SK-MEL-5 (cell line): ENCODE results near the gene CSNK2A1. TPM values are rescaled to one million over a fixed set of nuclear protein-coding genes. Genes with fewer than 3 reads are reported as not detected.

Source experiments
- DNase-seq: peaks from one replicate; pipeline ENCODE4 v3.0.0-alpha.2; 2016; ENCODE audit warnings: low read depth, low spot score
- in situ Hi-C: cut with HindIII; loops from 2 replicates; pipeline ENCODE4 v1.10.0; 2016; ENCODE audit warnings: low sequenced_read_pairs, high pct_unique_total_duplicates, low pct_unique_long_range_greater_than_20kb
- total RNA-seq: library from RNA; depleted of rRNA; stranded (reverse); fragments of >200 nt; shearing (Covaris generic); gene quantifications from 2 replicates; pipeline ENCODE4 v1.2.3, GENCODE V29; 2014

CSNK2A1 gene
- total RNA-seq, 1 experiment from 2014 or later = 179 TPM

DNA sequence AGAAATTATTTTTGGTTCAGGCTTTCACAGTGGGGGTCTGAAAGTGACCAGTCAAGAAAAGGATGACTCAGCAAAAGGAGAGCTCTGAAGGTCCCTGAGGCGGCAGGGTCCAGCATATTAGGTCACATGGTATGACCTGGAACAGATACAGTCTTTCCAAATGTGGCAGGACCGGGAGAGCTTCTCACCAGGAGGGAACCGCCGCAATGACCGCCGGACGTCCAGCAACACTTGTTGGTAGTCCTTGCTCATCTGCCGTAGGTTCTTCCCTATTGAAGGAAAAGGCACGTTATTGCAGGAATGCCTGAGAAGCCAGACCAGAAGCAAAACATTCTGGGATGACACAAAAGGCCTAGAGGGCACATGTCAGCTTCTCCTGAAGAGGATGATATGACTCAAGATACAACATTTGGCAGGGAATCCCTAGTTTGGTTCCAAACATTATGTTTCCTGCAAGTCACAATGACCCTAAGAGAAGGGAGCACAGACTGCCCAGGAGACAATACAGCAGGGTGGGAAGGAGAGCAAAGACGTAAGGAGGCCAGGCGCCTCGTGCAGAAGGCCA, 98.6 kb downstream of the CSNK2A1 start:
- DNase-seq = no peak
- in situ Hi-C loops = no loop called here

- DNase-seq = no peak
- in situ Hi-C loops = no loop called here
These were observed 99.5 kb downstream of the CSNK2A1 start for GRCh38 chr20:444117-444516.

GRCh38 chr20:443223-443775, 100.3 kb downstream of the CSNK2A1 start:
- in situ Hi-C loops = no loop called here
- no peak for DNase-seq

DNA sequence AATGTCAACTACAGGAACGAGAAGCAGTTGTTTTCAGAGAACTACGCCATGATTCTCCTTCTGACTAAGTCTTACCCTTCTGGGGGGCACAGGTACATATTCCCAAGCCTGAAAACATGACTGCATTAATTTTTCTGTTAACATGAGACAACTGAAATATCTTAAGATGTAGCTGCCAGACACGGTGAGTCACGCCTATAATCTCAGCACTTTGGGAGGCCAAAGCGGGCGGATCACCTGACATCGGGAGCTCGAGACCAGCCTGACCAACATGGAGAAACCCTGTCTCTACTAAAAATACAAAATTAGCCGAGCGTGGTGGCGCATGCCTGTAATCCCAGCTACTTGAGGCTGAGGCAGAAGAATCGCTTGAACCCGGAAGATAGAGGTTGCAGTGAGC, 103.0 kb downstream of the CSNK2A1 start:
- in situ Hi-C loops = no loop called here
- no peak for DNase-seq

- DNase-seq = no peak
- in situ Hi-C loops = no loop called here
These were observed 103.4 kb downstream of the CSNK2A1 start for GRCh38 chr20:440148-440547.

DNA sequence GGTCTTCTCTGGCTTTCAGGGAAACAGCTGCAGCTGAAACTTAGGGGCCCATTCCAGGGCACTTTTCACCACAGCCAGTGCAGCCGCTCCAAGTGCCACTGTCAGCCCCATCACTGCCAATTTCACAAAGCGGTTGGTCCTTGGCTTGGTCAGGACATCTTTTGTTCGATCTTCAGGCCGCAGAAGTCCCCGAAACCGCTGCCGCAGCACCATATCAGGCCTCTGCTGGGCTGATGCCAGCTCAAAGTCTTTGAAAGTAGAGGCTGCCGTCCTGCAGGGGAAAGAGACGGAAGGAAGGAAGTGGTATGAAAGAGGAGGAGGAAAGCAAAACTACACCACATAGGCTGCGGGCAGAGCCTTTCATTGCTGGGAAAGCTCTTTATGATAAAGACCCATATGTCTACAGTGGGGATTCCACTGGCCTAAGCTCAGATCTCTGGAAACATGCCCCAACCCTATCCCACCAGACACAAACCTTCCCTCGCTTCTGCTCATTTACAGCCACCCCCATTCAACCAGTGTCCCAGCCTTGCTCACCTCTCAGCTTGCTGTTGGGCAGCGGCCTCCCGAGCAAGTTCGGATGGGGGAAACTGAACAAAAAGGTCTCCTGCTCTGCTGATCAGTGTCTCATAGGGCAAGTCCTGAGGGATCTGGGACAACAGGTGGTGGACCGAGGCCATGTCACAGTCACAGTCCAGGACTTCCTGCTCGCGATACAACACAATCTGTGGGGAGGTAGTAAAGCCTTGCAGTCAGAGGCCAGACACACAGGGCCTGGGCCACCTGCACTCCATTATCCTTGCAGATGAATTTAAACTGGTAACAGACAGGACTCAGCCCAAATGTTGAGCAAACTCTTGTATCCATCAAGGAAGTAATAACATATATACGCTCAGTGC, 104.8 kb downstream of the CSNK2A1 start:
- DNase-seq = no peak
- in situ Hi-C loops = no loop called here

- in situ Hi-C loops = no loop called here
- DNase-seq = no peak
These were observed 105.7 kb downstream of the CSNK2A1 start for GRCh38 chr20:437787-438486.

GRCh38 chr20:436476-436875, 107.1 kb downstream of the CSNK2A1 start:
- DNase-seq = no peak
- in situ Hi-C loops = no loop called here

- no peak for DNase-seq
- in situ Hi-C loops = no loop called here
These were observed 108.0 kb downstream of the CSNK2A1 start for GRCh38 chr20:435558-435957.

DNA sequence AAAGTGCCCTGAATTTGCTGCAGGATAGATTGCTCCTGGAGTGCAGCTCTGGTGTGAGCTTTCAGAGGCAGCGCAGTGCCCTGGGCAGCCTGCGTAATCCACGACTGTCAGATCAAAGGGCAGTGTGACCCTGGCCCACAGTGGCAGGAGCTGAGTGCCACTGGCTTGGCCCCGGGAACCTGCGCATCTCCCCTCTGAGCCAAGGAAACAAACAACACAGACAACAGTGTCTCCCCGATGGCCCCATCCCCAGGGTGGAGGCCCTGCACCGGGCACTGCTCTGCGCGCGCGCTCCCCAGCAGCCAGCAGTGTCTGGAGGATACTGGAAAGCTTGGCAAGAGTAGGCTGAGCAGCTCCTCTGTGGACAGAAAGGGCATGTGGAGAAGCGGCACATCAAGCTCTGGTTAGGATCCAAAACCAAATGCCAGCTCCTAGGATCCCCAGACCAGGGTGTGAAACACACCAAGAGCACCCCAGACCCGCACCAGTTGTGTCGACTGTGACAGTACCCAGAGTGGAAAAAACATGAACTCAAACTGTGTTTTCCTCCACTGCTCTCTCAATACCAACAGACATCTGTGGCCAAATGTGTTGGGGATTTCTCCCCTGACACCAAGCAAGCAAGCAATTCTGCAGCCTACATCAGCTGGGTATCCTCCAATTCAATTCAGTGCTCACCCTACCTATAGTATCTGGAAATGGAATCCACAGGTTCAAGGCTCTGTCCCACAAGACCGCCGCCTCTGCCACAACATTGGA, 108.8 kb downstream of the CSNK2A1 start:
- in situ Hi-C loops = no loop called here
- no peak for DNase-seq

DNA sequence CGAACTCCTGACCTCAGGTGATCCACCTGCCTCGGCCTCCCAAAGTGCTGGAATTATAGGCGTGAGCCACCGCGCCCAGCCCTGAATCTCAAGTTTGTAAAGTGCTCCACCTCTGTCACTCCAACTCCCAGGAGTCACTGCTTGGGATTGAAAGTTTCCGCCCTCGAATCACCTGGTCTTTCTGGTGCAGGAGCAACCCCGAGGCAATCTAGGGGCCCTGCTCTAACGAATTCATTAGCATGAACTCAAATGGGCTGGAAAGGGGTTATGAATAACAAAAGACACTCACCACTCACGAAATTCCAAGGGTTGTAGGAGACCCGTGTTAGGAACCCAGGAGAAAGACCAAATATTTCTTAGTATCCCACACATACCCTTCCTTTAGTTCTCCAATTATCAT, 109.4 kb downstream of the CSNK2A1 start:
- DNase-seq = no peak
- in situ Hi-C loops = no loop called here

GRCh38 chr20:433300-433975, 110.2 kb downstream of the CSNK2A1 start:
- in situ Hi-C loops = no loop called here

DNA sequence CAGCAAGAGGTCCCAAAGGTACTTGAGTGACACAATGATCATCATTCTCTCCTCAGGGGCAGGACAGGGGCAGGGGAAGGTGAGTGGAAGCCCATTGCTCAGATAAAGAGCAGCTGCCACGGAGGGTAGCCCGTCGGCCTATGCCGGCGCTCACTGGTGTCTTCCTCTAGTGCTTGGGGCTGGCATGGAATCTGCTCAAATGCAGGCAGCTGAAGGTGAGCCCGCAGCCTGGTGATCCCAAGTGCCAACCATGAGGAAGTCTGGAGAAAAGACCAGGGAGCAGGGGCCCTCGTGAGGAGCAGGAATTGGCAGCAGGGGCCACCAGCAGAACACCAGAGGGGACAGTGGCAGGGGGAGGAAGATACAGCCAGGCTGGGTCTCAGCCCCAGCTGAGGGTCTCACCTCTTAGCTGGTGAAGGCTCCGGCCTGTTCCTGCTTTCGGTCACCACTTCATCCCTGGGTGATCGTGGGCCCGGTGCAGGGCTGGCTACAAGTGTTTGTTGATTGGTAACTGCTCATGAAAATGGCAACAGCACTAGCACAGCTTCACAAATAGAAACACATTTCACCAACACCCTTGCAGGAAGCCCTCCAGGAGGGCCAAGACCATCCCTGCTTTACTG, 110.8 kb downstream of the CSNK2A1 start:
- in situ Hi-C loops = no loop called here
- DNase-seq = no peak

More at GRCh38 chr20:433300-433975, 110.2 kb downstream of the CSNK2A1 start:
- DNase-seq = no peak

GRCh38 chr20:432208-432607, 111.4 kb downstream of the CSNK2A1 start:
- no peak for DNase-seq
- in situ Hi-C loops = no loop called here

DNA sequence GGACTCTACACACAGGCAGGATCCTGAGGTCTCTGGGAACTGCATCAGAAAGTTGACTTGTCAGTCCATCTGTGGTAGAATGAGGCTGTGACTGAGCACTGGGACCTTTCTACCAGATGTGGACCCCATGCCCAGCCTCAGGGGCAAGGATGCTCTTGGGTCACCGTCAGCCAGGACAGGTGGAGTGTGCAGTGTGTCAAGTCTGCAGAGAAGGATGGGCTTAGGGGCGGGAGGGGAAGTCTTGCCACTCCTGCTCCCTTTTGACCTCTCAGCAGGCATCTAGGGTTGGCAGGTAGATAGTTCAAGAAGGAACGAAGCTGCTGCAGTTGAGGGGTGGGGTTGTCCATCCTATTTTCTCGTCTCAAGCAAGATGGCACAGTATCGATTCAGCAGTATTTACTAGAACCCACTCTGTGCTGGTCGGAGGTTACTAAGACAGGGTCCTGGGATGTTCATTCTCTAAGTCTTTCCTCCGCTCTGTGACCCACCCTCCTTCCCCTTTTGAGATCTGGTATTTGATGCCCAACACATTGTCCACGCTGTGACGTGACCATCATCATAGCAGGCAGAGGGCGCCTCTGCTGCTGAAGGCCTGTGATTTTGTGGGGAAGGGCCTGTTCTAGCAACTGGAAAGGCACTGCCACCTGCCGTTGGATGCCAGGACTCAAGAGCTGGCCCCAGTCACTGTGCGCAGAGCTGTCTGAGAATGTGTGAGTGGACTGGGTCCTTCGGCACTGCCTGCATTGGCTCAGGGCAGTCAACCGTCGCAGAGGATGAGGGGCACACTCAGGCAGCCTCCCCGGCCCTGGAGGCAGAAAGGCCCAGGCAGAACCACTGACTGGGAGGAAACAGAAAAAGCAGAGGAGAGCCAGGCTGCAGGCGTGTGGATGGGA, 112.3 kb downstream of the CSNK2A1 start:
- peak; percentile 94 for DNase-seq
- in situ Hi-C loops = no loop called here
